GM18861 (cell line): ENCODE results near the gene KIF9.
"Not testable (repeated sequence)": the region's sequence is repeated elsewhere in the genome, so short reads cannot be mapped to it uniquely, and the experiment has no call there.

Source experiments
- ATAC-seq: cut with Tn5 transposase; IDR thresholded peaks from one replicate; pipeline ENCODE4 v1.9.1; 2021; ENCODE audit not compliant: unreplicated experiment

The KIF9 gene, protein sequence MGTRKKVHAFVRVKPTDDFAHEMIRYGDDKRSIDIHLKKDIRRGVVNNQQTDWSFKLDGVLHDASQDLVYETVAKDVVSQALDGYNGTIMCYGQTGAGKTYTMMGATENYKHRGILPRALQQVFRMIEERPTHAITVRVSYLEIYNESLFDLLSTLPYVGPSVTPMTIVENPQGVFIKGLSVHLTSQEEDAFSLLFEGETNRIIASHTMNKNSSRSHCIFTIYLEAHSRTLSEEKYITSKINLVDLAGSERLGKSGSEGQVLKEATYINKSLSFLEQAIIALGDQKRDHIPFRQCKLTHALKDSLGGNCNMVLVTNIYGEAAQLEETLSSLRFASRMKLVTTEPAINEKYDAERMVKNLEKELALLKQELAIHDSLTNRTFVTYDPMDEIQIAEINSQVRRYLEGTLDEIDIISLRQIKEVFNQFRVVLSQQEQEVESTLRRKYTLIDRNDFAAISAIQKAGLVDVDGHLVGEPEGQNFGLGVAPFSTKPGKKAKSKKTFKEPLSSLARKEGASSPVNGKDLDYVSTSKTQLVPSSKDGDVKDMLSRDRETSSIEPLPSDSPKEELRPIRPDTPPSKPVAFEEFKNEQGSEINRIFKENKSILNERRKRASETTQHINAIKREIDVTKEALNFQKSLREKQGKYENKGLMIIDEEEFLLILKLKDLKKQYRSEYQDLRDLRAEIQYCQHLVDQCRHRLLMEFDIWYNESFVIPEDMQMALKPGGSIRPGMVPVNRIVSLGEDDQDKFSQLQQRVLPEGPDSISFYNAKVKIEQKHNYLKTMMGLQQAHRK

GRCh38 chr3:47282424-47283192 is at the start of gene KIF9, which contains the start of gene KLHL18:
KIF9 (minus strand) TSS chr3:47282799; CDS start chr3:47277374, 5,425 bp downstream.
KLHL18 (plus strand) TSS chr3:47282944; CDS start chr3:47282966, 22 bp downstream.
- ATAC-seq: peak; percentile 73

- no peak for ATAC-seq
Measured at GRCh38 chr3:47324278-47324865, 41.8 kb upstream of the KIF9 start.

DNA sequence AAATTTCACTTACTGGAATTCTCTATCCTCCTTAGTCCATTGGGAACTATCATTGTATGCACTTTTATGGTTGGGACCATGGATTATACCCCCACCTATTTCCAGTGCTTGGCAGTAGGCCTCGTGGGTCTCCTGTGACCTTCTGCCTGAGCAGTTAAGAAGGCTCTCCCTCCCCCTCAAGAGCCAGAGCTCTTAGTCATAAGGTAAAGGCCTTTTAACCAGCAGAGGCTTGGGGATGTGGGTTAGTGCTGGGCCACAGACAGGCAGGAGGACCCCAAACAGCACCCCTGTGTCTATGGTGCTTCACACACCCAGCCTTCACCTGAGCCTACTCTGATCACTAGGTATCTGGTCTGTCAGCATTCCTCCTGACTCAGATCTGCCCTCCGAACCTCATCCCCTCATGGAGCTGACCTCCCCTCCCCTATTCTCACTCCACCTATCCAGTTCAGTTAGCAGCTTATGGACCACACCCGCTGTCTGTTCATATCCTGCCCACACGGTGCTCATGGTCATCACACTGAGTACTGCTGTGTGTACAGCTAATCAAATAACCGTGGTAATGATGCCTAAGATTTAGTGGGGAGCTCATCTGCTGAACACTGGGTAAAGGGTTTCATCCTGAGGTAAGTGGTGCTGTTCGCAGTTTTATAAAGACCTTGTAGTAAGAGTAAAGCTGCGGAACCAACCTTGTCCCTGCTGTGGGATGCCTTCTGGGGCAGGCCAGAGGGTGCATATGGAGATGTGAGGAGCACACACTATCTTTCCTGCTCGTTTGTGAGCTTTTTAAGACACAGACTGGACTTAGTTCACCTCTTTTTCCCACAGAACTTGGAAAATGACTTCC is 41.1 kb upstream of the KIF9 start:
- no peak for ATAC-seq

DNA sequence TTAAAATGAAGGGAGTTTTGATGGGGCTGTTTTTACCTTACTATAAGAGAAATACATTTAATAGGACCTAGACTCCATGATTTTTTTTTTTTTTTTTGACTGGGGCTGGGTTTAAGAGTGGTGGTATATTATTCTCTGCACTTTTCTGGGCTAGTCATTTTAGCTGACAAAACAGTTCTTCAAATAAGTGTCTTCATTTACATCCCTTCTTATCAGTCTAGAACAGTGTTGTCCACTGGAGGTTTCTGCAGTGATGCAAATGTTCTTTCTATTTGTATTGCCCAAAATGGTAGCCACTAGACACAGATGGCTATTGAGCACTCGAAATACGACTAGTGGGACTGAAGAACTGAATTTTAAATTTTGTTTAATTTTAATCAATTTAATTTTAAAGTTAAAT is 37.4 kb upstream of the KIF9 start:
- no peak for ATAC-seq

DNA sequence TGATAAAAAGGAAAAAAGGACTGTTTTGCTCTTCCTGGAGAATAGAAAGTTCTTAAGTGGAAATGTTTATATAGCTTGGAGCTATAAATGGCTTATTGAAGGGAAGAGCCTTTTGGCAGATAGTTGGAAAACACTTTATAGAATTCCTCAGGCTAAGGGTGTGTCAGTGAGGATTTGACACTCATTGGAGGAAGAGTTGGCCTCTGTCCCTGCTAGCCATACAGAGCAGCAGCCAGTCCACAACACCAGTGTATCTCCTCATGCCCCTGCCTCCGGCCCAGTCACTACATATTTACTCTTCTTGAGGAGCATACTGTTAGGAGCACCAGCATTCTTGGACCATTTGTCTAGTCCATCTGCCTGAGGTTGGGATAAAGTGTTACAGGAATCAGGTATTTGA is 36.3 kb upstream of the KIF9 start:
- ATAC-seq: no peak

DNA sequence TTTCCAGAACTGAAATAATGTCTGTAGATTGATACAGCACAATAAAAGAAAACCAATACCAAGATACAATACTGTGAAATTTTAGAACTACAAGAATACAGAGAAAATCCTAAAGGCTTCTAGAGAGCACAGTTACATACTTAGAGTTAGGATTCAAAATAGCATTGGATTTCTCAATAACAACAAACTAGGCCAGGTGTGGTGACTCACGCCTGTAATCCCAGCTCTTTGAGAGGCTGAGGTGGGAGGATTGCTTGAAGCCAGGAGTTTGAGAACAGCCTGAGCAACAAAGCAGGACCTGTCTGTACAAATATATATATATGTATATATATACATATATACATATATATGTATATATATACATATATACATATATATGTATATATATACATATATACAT is 33.6 kb upstream of the KIF9 start:
- ATAC-seq: not testable (repeated sequence)

DNA sequence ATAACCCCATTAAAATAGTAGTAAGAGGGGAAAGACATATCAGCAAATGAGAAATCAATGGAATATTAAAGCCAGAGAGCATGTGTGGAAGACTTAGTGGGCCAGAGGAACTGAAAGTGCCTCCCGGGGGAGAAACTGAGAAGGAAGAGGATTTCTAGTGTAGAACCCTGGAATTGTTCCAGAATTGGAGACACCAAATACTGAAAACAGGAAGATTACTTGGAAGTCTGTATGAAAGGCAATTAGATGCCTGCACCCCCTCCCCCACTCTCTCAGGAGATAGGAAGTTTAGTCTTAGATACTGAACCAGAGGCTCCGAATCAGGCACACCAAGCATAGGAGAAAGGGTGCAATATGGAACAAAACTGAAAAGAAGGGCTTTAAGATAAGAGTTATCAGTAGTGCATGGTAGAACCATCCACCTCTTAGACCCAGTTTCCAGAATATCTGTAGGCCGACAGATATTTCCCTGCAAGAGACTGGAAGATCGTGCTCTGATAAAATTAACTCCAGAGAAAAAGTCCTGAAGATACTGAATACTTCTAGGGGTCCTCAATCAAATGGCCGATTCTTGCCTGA is 32.6 kb upstream of the KIF9 start:
- no peak for ATAC-seq

DNA sequence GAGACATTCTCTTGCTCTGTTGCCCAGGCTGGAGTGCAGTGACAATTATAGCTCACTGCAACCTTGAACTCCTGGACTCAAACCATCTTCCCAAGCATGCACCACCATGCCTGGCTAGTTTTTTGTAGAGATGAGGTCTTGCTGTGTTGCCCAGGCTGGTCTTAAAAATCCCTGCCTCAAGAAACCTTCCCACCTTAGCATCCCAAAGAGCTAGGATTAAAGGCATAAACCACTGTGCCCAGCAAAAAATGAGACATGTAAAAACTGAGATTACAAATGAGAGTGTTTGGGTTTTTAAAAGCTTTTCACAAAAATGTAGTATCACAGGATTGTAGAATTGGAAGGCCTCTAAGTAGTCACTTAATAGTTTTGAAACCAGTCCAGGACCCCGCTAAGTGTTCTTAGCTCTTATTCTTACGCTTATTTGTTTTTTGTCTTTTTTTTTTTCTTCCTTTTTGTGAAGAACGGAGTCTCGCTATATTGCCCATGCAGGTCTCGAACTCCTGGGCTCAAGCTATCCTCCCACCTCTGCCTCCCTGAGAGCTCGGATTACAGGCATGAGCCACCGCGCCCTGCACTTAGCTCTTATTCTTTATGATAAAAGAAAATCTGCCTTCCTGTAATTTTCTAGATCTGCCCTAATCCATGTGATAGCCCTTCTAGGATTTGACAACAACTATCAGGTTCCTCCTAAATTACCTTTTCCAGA is 31.6 kb upstream of the KIF9 start:
- no peak for ATAC-seq

DNA sequence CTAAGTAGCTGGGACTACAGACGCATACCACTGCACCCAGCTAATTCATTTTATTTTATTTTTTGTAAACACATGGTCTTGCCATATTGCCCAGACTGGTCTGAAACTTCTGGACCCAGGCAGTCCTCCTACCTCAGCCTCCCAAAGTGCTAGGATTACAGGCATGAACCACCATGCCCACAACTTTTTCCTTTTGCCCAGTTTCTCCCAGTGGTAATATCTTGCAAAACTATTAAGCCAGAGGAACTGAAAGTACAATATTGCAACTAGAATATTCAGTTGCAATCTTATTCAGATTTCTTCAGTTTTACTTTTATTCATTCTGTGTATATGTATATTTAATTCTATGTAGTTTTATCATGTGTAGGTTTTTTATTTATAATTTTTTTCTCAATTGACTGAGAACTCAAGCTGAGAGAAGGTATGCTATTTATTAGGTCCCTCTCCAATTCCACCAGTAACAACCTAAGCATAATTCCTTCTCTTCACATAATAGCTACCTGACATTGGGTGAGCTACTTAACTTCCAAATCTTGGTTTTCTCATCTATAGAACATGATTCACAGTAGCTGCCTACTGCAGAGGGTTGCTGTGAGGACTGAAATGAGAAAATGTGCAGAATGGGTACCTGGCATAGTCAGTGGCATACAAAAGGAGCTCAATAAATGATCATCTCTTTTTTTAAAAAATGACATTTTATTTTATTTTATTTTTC is 30.9 kb upstream of the KIF9 start:
- no peak for ATAC-seq

GRCh38 chr3:47310391-47310790 is 27.8 kb upstream of the KIF9 start:
- no peak for ATAC-seq

- not testable (repeated sequence) for ATAC-seq
Measured at GRCh38 chr3:47309231-47309630, 26.6 kb upstream of the KIF9 start.

DNA sequence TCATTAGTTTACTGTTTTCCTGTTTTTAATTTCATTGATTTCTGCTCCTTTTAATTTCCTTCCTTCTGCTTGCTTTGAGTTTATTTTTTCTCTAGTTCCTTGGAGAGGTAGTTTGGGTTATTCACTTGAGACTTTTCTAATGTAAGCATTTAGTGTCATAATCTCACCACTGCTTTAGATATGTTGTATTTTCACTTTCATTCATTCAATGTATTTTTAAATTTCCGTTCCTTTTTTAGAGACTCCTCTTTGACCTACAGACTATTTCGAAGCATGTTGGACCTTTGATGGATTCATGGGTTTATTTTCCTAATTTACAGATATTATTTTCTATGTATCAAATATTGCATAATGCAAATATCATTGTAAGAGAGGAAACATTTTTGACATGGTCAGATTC is 23.4 kb upstream of the KIF9 start:
- no peak for ATAC-seq

DNA sequence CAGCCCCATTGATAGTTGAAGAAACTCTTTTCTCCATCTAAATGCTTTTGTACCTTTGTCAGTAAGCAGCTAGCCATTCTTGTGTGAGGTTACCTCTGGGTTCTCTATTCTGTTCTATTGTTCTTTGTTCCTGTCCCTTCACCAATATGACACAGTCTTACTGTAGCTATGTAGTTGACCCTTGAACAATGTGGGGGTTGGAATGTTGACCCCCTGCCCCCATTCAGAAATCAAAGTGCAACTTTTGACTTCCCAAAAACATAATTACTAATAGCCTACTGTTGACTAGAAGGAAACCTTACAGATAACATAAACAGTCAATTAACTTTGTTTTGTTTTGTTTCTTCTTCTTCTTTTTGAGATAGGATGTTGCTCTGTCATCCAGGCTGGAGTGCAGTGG is 18.9 kb upstream of the KIF9 start:
- no peak for ATAC-seq

GRCh38 chr3:47299381-47300318 is 17.1 kb upstream of the KIF9 start:
- ATAC-seq: no peak

- ATAC-seq: no peak
Measured at GRCh38 chr3:47298439-47298838, 15.8 kb upstream of the KIF9 start.

GRCh38 chr3:47296562-47297302 is 14.1 kb upstream of the KIF9 start:
- no peak for ATAC-seq

GRCh38 chr3:47295976-47296375 is 13.4 kb upstream of the KIF9 start:
- ATAC-seq: no peak
